Measurements from ENCODE around the gene MAP3K4.

The MAP3K4 gene

DNA sequence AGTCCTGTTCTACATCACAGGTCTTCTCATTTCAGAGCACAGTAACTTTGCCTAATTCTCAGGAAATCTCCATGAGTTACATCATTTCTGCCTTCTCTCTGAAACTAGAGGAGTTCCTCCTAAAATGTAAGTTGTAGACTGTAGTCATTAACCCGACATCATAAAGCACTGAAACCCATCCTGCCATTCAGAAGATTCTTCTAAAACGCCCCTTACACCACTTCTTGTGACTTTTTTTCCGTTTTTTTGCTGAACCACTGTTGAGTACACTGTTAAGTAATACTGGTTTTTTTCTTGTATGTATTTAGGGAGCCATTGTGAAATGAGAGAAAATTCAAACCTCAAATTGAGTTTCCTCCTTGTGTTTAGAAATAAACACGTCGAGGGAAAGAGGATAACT, 117.3 kb downstream of the MAP3K4 start:
- ATAC-seq (ENCODE audit: insufficient read depth, low read depth) (no peak), DNase-seq (no peak)
- no peak overlapping the region for H3K4me2 ChIP-seq (ENCODE audit: insufficient read depth, low read length)

DNA sequence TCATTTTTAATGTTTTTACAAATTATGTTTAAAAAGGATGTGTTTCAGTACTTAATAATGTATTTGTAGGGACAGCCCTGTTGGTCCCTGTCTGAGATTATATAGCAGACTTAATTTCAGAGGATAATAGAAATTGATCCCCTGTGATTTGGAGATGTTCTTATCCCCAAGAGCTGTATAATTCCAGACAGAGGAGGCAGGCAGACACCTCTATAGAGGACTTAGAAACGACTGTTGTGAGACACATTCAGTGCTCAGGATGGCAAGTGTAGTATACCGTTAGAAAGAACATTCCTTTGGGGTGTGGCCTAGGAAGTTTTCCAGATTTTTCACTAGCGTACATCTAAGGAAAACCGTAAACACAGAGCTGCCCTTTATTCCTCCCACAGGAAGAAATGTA, 117.8 kb downstream of the MAP3K4 start:
- H3K4me2 ChIP-seq (ENCODE audit: insufficient read depth, low read length): no peak overlapping the region
- H2AFZ ChIP-seq (ENCODE audit: low read depth, low read length): no peak overlapping the region
- no peak for TF ChIP-seq EZH2 (IDR thresholded peaks at IDR 0.05; ENCODE audit: borderline replicate concordance, low read depth, low read length, severe bottlenecking)
- TF ChIP-seq, protein P1, sequence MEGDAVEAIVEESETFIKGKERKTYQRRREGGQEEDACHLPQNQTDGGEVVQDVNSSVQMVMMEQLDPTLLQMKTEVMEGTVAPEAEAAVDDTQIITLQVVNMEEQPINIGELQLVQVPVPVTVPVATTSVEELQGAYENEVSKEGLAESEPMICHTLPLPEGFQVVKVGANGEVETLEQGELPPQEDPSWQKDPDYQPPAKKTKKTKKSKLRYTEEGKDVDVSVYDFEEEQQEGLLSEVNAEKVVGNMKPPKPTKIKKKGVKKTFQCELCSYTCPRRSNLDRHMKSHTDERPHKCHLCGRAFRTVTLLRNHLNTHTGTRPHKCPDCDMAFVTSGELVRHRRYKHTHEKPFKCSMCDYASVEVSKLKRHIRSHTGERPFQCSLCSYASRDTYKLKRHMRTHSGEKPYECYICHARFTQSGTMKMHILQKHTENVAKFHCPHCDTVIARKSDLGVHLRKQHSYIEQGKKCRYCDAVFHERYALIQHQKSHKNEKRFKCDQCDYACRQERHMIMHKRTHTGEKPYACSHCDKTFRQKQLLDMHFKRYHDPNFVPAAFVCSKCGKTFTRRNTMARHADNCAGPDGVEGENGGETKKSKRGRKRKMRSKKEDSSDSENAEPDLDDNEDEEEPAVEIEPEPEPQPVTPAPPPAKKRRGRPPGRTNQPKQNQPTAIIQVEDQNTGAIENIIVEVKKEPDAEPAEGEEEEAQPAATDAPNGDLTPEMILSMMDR (IDR thresholded peaks at IDR 0.05; ENCODE audit: borderline replicate concordance, extremely low read depth, low read length, poor library complexity, severe bottlenecking): no peak
- H4K20me1 ChIP-seq (ENCODE audit: insufficient read depth, low read length): no peaks in the 10 kb centered on the region
- no peak for ATAC-seq (ENCODE audit: insufficient read depth, low read depth)
- peaks cover 82% of the 10 kb centered on the region for H3K36me3 ChIP-seq (ENCODE audit: insufficient read depth, low read length)
- no peak overlapping the region for H3K4me3 ChIP-seq (ENCODE audit: low read depth in 1 of 2, low read length in 2 of 2)
- H3K9me3 ChIP-seq (ENCODE audit: insufficient read depth, low read length, severe bottlenecking): no peaks in the 10 kb centered on the region
- no peak for DNase-seq
- no peak overlapping the region for H3K9ac ChIP-seq (ENCODE audit: low read depth, low read length)
- no peaks in the 10 kb centered on the region for H3K4me1 ChIP-seq (ENCODE audit: insufficient read depth, low read length)
- H3K79me2 ChIP-seq (ENCODE audit: insufficient read depth, low read length): no peaks in the 10 kb centered on the region
- no peaks in the 10 kb centered on the region for H3K27me3 ChIP-seq (ENCODE audit: insufficient read depth, low read length, poor library complexity)
- no peak overlapping the region for H3K27ac ChIP-seq (ENCODE audit: low read length)

More for the DNA sequence above, 117.3 kb downstream of the MAP3K4 start:
- Histone ChIP-seq H2AFZ (ENCODE audit: low read depth, low read length) (no peak overlapping the region), H3K27ac (ENCODE audit: low read length) (no peak overlapping the region), H4K20me1 (ENCODE audit: insufficient read depth, low read length) (no peaks in the 10 kb centered on the region), H3K9me3 (ENCODE audit: insufficient read depth, low read length, severe bottlenecking) (no peaks in the 10 kb centered on the region), H3K79me2 (ENCODE audit: insufficient read depth, low read length) (no peaks in the 10 kb centered on the region), H3K9ac (ENCODE audit: low read depth, low read length) (no peak overlapping the region), H3K4me1 (ENCODE audit: insufficient read depth, low read length) (no peaks in the 10 kb centered on the region), H3K4me3 (ENCODE audit: low read depth in 1 of 2, low read length in 2 of 2) (no peak overlapping the region), H3K36me3 (ENCODE audit: insufficient read depth, low read length) (peaks cover 82% of the 10 kb centered on the region), H3K27me3 (ENCODE audit: insufficient read depth, low read length, poor library complexity) (no peaks in the 10 kb centered on the region)
- TF ChIP-seq, protein P1 (IDR thresholded peaks at IDR 0.05; ENCODE audit: borderline replicate concordance, extremely low read depth, low read length, poor library complexity, severe bottlenecking): no peak
- no peak for TF ChIP-seq EZH2 (IDR thresholded peaks at IDR 0.05; ENCODE audit: borderline replicate concordance, low read depth, low read length, severe bottlenecking)

DNA sequence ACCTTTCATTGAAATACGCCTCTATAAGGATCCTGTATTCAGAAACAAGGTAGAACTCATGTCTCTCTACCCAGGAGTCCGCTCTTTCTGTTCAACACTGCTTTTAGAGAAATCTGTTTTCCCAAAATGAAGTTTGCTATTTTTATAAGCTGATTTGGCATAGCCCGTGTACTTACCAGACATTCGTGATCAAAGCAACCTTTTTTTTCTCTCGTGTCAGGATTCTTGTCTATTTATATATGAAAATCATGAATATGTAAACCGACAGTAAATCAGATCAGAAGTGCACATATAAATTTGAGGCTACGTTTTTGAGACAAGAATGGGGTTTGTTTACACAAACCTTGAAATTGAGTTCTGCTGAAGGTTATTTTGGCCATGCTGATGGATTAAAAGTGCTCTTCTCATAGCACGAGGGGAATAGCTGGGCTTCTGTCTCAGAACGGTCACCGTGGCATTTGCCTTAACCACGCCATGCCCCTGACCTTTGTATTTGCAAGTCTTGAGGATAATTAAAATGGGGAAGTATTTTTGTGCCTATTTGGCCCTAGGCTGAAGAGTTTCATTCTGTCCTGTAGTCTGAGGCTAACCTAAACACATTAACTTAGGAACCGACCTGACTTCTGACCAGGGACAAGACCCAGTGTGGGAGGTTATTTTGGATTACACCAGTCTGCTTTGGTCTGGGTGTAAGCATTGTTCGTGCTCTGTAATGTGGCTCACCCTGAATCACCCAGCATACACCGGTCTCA, 118.6 kb downstream of the MAP3K4 start:
- H3K27me3 ChIP-seq (ENCODE audit: insufficient read depth, low read length, poor library complexity): no peaks in the 10 kb centered on the region
- ATAC-seq (ENCODE audit: insufficient read depth, low read depth) (no peak), DNase-seq (no peak)
- H3K9ac ChIP-seq (ENCODE audit: low read depth, low read length): no peak overlapping the region
- no peak overlapping the region for H3K4me3 ChIP-seq (ENCODE audit: low read depth in 1 of 2, low read length in 2 of 2)
- H3K36me3 ChIP-seq (ENCODE audit: insufficient read depth, low read length): peaks cover 91% of the 10 kb centered on the region
- no peak overlapping the region for H2AFZ ChIP-seq (ENCODE audit: low read depth, low read length)
- TF ChIP-seq, protein P1 (IDR thresholded peaks at IDR 0.05; ENCODE audit: borderline replicate concordance, extremely low read depth, low read length, poor library complexity, severe bottlenecking): no peak
- no peak for TF ChIP-seq EZH2 (IDR thresholded peaks at IDR 0.05; ENCODE audit: borderline replicate concordance, low read depth, low read length, severe bottlenecking)
- H4K20me1 ChIP-seq (ENCODE audit: insufficient read depth, low read length): no peaks in the 10 kb centered on the region
- H3K9me3 ChIP-seq (ENCODE audit: insufficient read depth, low read length, severe bottlenecking): no peaks in the 10 kb centered on the region
- H3K79me2 ChIP-seq (ENCODE audit: insufficient read depth, low read length): no peaks in the 10 kb centered on the region
- no peak overlapping the region for H3K4me2 ChIP-seq (ENCODE audit: insufficient read depth, low read length)
- no peaks in the 10 kb centered on the region for H3K4me1 ChIP-seq (ENCODE audit: insufficient read depth, low read length)
- H3K27ac ChIP-seq (ENCODE audit: low read length): no peak overlapping the region

Measured in DND-41 (cell line).